ENCODE results near the gene HEY2.

The HEY2 gene

DNA sequence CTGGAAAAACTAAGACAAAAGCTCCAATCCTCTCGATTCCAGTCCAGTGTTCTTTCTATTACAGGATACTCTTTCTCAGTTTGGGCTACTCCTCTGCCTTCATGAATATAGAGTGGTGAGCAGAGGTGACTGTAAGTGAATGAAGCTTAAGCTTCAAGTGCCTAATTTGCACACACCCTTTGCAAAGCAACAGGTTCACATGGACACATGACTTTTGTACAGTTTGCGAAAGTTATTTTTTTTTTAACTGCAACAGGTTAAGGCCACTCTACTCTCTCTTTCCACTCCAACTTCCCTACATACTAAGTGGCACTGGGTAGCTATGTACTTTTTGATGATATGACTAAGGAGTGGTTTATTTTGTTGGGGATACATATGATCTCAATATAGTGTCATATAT lies 19.4 kb upstream of the HEY2 start:
- TF ChIP-seq, protein P1, sequence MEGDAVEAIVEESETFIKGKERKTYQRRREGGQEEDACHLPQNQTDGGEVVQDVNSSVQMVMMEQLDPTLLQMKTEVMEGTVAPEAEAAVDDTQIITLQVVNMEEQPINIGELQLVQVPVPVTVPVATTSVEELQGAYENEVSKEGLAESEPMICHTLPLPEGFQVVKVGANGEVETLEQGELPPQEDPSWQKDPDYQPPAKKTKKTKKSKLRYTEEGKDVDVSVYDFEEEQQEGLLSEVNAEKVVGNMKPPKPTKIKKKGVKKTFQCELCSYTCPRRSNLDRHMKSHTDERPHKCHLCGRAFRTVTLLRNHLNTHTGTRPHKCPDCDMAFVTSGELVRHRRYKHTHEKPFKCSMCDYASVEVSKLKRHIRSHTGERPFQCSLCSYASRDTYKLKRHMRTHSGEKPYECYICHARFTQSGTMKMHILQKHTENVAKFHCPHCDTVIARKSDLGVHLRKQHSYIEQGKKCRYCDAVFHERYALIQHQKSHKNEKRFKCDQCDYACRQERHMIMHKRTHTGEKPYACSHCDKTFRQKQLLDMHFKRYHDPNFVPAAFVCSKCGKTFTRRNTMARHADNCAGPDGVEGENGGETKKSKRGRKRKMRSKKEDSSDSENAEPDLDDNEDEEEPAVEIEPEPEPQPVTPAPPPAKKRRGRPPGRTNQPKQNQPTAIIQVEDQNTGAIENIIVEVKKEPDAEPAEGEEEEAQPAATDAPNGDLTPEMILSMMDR (IDR thresholded peaks at IDR 0.05; ENCODE audit: borderline replicate concordance, control extremely low read depth, extremely low read depth, insufficient read depth, missing control alignments), result no peak
- in situ Hi-C loops (cut with MboI; ENCODE audit: low sequenced_read_pairs, unreplicated experiment), result no loop called here
- no peak for DNase-seq (ENCODE audit: low spot score)

DNA sequence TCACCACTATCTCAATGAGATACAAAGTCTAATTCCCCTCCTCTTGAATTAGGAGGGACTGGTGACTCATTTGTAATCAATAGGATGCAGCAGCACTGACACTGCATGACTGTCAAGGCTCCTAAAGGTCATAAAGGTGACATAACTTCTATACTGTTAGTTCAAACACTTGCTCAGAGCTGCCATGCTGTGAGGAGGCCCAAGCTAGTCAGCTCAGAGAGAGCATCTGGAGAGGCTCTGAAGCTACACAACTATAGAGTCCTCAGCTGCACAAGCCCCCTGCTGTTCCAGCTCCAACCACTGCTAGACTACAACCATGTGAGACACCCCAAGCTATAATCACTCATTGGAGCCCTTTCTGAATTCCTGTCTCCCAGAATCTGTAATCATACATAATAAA lies 17.0 kb upstream of the HEY2 start:
- TF ChIP-seq, protein P1 (IDR thresholded peaks at IDR 0.05; ENCODE audit: borderline replicate concordance, control extremely low read depth, extremely low read depth, insufficient read depth, missing control alignments), result no peak
- DNase-seq (ENCODE audit: low spot score), result no peak
- in situ Hi-C loops (cut with MboI; ENCODE audit: low sequenced_read_pairs, unreplicated experiment), result no loop called here

DNA sequence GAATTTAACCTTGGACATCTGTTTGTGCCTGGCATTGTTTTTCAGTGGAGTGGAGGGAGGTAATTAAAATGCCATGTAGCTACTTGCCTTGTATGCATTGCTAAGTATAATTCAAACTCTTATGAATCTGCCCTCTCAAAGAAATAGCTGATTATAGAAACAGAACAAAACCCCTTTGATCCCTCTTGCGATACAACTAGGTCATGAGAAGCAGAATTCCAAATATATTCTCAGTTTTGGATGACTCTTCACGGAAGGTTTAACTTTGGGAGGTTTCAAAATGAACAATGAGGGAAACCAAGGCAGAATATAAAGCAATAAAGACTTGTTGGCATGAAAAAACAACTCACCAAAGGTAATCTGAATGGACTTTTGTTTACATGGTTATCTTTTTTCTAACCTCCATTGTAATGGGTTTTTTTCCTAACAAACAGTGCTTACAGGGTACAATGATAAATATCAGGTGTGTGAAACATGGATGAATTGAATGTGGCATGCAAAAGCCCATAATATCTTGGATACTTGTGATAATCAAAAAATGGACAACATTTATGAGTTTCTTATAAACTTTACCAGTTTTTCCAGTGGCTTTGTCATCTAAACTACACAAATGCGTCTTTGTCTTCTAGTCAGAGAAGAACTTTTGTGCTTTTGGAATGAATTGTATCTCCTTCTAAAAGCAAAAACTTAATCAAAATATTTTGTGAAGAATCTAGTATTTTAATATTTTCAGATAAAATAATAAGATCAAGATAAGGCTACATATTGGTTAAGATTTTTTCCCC lies 15.7 kb upstream of the HEY2 start:
- no peak for DNase-seq (ENCODE audit: low spot score)
- TF ChIP-seq, protein P1 (IDR thresholded peaks at IDR 0.05; ENCODE audit: borderline replicate concordance, control extremely low read depth, extremely low read depth, insufficient read depth, missing control alignments), result no peak
- in situ Hi-C loops (cut with MboI; ENCODE audit: low sequenced_read_pairs, unreplicated experiment), result no loop called here

DNA sequence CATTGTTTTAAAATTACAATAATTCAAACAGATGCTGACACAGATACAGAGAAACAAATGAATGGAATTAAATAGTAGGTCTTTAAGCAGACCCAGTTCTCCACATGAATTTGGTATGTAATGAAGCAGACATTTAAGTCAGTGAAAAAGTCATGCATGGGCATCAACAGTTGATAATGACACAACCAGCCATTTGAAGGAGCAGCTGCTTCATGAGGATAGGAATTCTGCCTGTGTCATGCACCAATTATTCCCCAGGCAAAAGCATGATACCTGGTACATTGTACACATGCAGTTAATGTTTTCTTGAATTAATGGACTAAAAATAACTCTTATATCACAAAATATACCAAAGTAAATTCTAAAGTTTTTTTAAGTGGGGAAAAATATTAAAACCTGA lies 11.2 kb upstream of the HEY2 start:
- DNase-seq (ENCODE audit: low spot score), result no peak
- TF ChIP-seq, protein P1 (IDR thresholded peaks at IDR 0.05; ENCODE audit: borderline replicate concordance, control extremely low read depth, extremely low read depth, insufficient read depth, missing control alignments), result no peak
- in situ Hi-C loops (cut with MboI; ENCODE audit: low sequenced_read_pairs, unreplicated experiment), result no loop called here

DNA sequence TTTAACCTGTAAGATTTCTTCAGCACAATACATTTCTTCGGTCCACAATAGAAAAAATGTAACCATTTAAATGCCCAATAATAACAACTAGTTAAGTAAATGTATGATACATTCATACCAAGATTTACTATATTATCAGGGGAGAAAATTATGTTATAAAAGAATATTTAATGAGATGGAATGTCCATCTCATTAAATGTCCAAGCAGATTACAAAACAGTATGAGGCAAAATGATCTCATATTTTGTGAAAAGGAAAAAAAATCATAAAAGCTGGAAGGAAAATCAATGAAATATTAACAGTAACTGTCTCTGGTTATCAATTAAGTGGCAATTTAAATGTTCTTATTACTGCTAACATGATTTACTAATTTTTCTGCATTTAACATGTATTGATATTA lies 10.1 kb upstream of the HEY2 start:
- in situ Hi-C loops (cut with MboI; ENCODE audit: low sequenced_read_pairs, unreplicated experiment), result no loop called here
- no peak for DNase-seq (ENCODE audit: low spot score)
- TF ChIP-seq, protein P1 (IDR thresholded peaks at IDR 0.05; ENCODE audit: borderline replicate concordance, control extremely low read depth, extremely low read depth, insufficient read depth, missing control alignments), result no peak

DNA sequence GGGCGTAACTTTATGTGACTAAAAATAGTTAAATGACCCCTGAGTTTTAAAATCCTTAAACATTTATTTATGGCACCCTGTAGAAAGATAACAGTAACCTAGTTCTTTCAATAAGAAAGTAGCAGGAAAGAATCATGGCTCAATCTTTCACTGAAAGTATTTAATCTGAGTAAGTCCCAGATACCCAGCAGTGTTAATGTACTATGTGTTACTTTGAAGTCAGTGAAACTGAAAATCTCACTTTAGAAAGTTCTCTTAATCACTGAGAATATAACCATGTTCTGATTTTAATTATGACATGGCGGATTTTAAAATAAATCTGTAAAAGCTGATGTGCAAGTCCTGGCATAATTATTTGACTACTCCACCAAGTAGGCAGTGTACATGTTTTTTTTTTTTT lies 8.1 kb upstream of the HEY2 start:
- in situ Hi-C loops (cut with MboI; ENCODE audit: low sequenced_read_pairs, unreplicated experiment), result no loop called here
- DNase-seq (ENCODE audit: low spot score), result no peak
- TF ChIP-seq, protein P1 (IDR thresholded peaks at IDR 0.05; ENCODE audit: borderline replicate concordance, control extremely low read depth, extremely low read depth, insufficient read depth, missing control alignments), result no peak

All from GM13976 (cell line).